GM12878 (cell line): ENCODE measurements around the gene NLGN1. TPM values are rescaled to one million over a fixed set of nuclear protein-coding genes. Genes with fewer than 3 reads are reported as not detected.

Experiments used
- ATAC-seq: fragments of 200-7000 bp; cut with Tn5 transposase; 3 replicates; pipeline ENCODE4 v1.9.1; 2020; ENCODE audit warnings: mild to moderate bottlenecking, moderate library complexity
- BruUV-seq: library from RNA; stranded (reverse); fragments of 400-500 nt; replicated peaks from 2 replicates; lab custom pipeline; 2021; lab: Mats Ljungman, UMichigan
- CTCF ChIA-PET: fragments of 300-600 bp; sonication (Branson Sonifier 250); formaldehyde crosslinking; extraction: SDS; loops from one replicate; lab custom pipeline; 2021; ENCODE audit warnings: inconsistent platforms; lab: Yijun Ruan, JAX
- POLR2A ChIA-PET: fragments of 350-600 bp; formaldehyde crosslinking; extraction: SDS; loops from one replicate; lab custom pipeline; 2021; ENCODE audit warnings: inconsistent platforms; lab: Charles Lee
- RAD21 ChIA-PET: fragments of 300-600 bp; sonication (Branson Sonifier 250); formaldehyde crosslinking; loops from one replicate; lab custom pipeline; 2023; ENCODE audit warnings: antibody characterized with exemption; ENCODE audit not compliant: unreplicated experiment; lab: Charles Lee
- SMC1A ChIA-PET: fragments of 300-600 bp; sonication (Branson Sonifier 250); formaldehyde crosslinking; loops from one replicate; lab custom pipeline; 2023; ENCODE audit not compliant: unreplicated experiment, uncharacterized antibody; lab: Charles Lee
- DNase-seq: peaks from one replicate; pipeline ENCODE4 v3.0.0-alpha.2; 2011; ENCODE audit warnings: low read depth, low spot score
- FAIRE-seq: peaks from 3 replicates; lab custom pipeline; 2011; peaks lifted over from hg19 to GRCh38; lab: Jason Lieb, UNC
- H2AFZ ChIP-seq: 2 replicates; pipeline ENCODE4 v1.6.0; 2011; ENCODE audit warnings: low read depth, low read length, control low read depth; ENCODE audit not compliant: control insufficient read depth
- H3K27ac ChIP-seq: 2 replicates; pipeline ENCODE4 v1.5.1; 2011; ENCODE audit warnings: control low read depth; ENCODE audit not compliant: control insufficient read depth, insufficient read depth
- H3K27me3 ChIP-seq, 2 experiments: replicated peaks in 1 of 2; 2 replicates each; pipeline versions ENCODE4 v1.6.0 to v1.6.1; 2011; ENCODE audit warnings: low read length in 1 of 2; ENCODE audit not compliant: control insufficient read depth in 2 of 2, insufficient read depth in 2 of 2
- H3K36me3 ChIP-seq, 2 experiments: 2 replicates each; pipeline ENCODE4 v1.5.1; 2011; ENCODE audit warnings: low read length in 1 of 2; ENCODE audit not compliant: control insufficient read depth in 2 of 2, insufficient read depth in 2 of 2
- H3K4me1 ChIP-seq: 2 replicates; pipeline ENCODE4 v1.6.1; 2011; ENCODE audit warnings: mild to moderate bottlenecking, low read length, moderate library complexity, mixed read lengths; ENCODE audit not compliant: control insufficient read depth, insufficient read depth
- H3K4me2 ChIP-seq: 2 replicates; pipeline ENCODE4 v1.6.0; 2011; ENCODE audit warnings: control low read depth; ENCODE audit not compliant: control insufficient read depth, insufficient read depth
- H3K4me3 ChIP-seq: fragments of 200-600 bp; sonication (generic); 2 replicates; pipeline ENCODE4 v1.5.1; 2016
- H3K79me2 ChIP-seq: 2 replicates; pipeline ENCODE4 v1.6.0; 2011; ENCODE audit warnings: low read length; ENCODE audit not compliant: control insufficient read depth, insufficient read depth
- H3K9ac ChIP-seq: 2 replicates; pipeline ENCODE4 v1.8.0; 2011; ENCODE audit warnings: low read length, control low read depth, mixed read lengths; ENCODE audit not compliant: control insufficient read depth, insufficient read depth
- H3K9me3 ChIP-seq: replicated peaks from 3 replicates; pipeline ENCODE4 v1.5.1; 2011; ENCODE audit warnings: mild to moderate bottlenecking, low read length; ENCODE audit not compliant: control insufficient read depth, insufficient read depth
- H4K20me1 ChIP-seq: 2 replicates; pipeline ENCODE4 v1.6.0; 2011; ENCODE audit not compliant: control insufficient read depth, insufficient read depth
- EED ChIP-seq: sonication (generic); IDR thresholded peaks from 2 replicates; pipeline ENCODE4 v1.6.1; 2016; ENCODE audit warnings: antibody characterized with exemption, low read depth
- HCFC1 ChIP-seq: fragments of 150-350 bp; IDR thresholded peaks from 2 replicates; pipeline ENCODE4 v1.6.1; 2014; ENCODE audit warnings: low read length
- IRF3 ChIP-seq: fragments of 450-650 bp; IDR thresholded peaks from 2 replicates; pipeline ENCODE4 v1.6.1; 2014; ENCODE audit warnings: mild to moderate bottlenecking
- MEF2B ChIP-seq: fragments of 450-650 bp; IDR thresholded peaks from 2 replicates; pipeline ENCODE4 v1.6.1; 2018; ENCODE audit warnings: mild to moderate bottlenecking, moderate library complexity; ENCODE audit not compliant: partially characterized antibody, poor library complexity, severe bottlenecking
- MLLT1 ChIP-seq: fragments of 450-650 bp; IDR thresholded peaks from 2 replicates; pipeline ENCODE4 v1.6.1; 2016; ENCODE audit warnings: mild to moderate bottlenecking
- NFIC ChIP-seq: IDR thresholded peaks from 2 replicates; pipeline ENCODE4 v1.6.1; 2012; ENCODE audit warnings: low read depth, mild to moderate bottlenecking, inconsistent platforms, low read length, moderate library complexity
- NFYA ChIP-seq: IDR thresholded peaks from 2 replicates; pipeline ENCODE4 v1.6.1; 2011; ENCODE audit warnings: low read depth, mild to moderate bottlenecking, low read length, improper control_type of control experiment, borderline replicate concordance
- RB1 ChIP-seq: fragments of 450-650 bp; formaldehyde crosslinking; IDR thresholded peaks from 2 replicates; pipeline ENCODE4 v1.6.1; 2017; ENCODE audit warnings: mild to moderate bottlenecking, borderline replicate concordance
- RCOR1 ChIP-seq: conservative IDR thresholded peaks from 2 replicates; pipeline ENCODE4 v1.6.1; 2012; ENCODE audit warnings: low read depth, low read length, improper control_type of control experiment
- RELA ChIP-seq: fragments of 450-650 bp; IDR thresholded peaks from 2 replicates; pipeline ENCODE4 v1.8.0; 2014; ENCODE audit warnings: borderline replicate concordance; ENCODE audit not compliant: partially characterized antibody
- SIX5 ChIP-seq: IDR thresholded peaks from 2 replicates; pipeline ENCODE4 v1.6.1; 2011; ENCODE audit warnings: mild to moderate bottlenecking, low read depth, low read length, moderate library complexity; ENCODE audit not compliant: severe bottlenecking
- SMAD1 ChIP-seq: fragments of 450-650 bp; IDR thresholded peaks from 2 replicates; pipeline ENCODE4 v1.6.1; 2018; ENCODE audit warnings: mild to moderate bottlenecking, low read depth; ENCODE audit not compliant: partially characterized antibody
- SUZ12 ChIP-seq: fragments of 200-600 bp; sonication (generic); IDR thresholded peaks from one replicate; pipeline ENCODE4 v1.6.1; 2018; ENCODE audit warnings: antibody characterized with exemption, mild to moderate bottlenecking; ENCODE audit not compliant: unreplicated experiment
- TBL1XR1 ChIP-seq: IDR thresholded peaks from 2 replicates; pipeline ENCODE4 v1.6.1; 2012; ENCODE audit warnings: low read depth, low read length, improper control_type of control experiment
- WGBS: methylation state at CpG from one replicate; pipeline ENCODE4 v1.1.6; 2016; ENCODE audit warnings: low lambda C conversion rate; ENCODE audit not compliant: insufficient replicate concordance, insufficient coverage; ENCODE audit errors: missing lambda C conversion rate; 5-methylcytosine and 5-hydroxymethylcytosine counted together
- in situ Hi-C: fragments of 300-500 bp; cut with MboI; formaldehyde crosslinking; loops from 9 replicates; pipeline ENCODE4 v1.14.3; 2018; ENCODE audit warnings: mixed read lengths
- intact Hi-C: fragments of 100-400 bp; cut with micrococcal nuclease; formaldehyde crosslinking; loops from one replicate; pipeline ENCODE4 v1.14.2; 2022; ENCODE audit not compliant: unreplicated experiment
- polyA plus RNA-seq, 11 experiments: library from polyadenylated mRNA; depleted of rRNA in 4 of 11; unstranded in 6 of 11; stranded (reverse) in 5 of 11; fragments of >200 nt; fragmentation: Nextera tagmentation in 4 of 11; fragmentation: Illumina TruSeq in 1 of 11; extraction: Ambion mirVana in 4 of 11; extraction: Trizol in 1 of 11; gene quantifications; 1 replicate in 1 of 11; 2 replicates in 10 of 11; pipeline versions ENCODE4 v1.2.1 to v1.2.3, GENCODE V29; 2011 to 2016; ENCODE audit warnings: inconsistent platforms in 2 of 11, missing spikeins in 2 of 11, low read depth in 1 of 11
- total RNA-seq, 4 experiments: library from RNA; depleted of rRNA in 3 of 4; stranded (reverse); fragments of >200 nt in 3 of 4; fragmentation: Illumina TruSeq in 1 of 4; extraction: Trizol in 1 of 4; gene quantifications; 2 replicates each; pipeline versions ENCODE4 v1.2.1 to v1.2.3, GENCODE V29; 2013 to 2021
- TF ChIP-seq, protein P1 (sequence below): fragments of 450-650 bp; conservative IDR thresholded peaks from 2 replicates; pipeline ENCODE4 v1.6.1; 2017; ENCODE audit warnings: mild to moderate bottlenecking, moderate library complexity
- TF ChIP-seq, protein P2 (sequence below): fragments of 450-650 bp; IDR thresholded peaks from 2 replicates; pipeline ENCODE4 v1.6.1; 2018; ENCODE audit warnings: borderline replicate concordance, mild to moderate bottlenecking; ENCODE audit not compliant: partially characterized antibody
- TF ChIP-seq, protein P3 (sequence below): IDR thresholded peaks from 2 replicates; pipeline ENCODE4 v1.6.1; 2012; ENCODE audit warnings: low read length, inconsistent platforms

NLGN1 gene
- total and polyA plus RNA-seq, 10 of the 15 experiments (the other 5 are each of a cell fraction or from before 2014, with no cell fraction given): not detected

DNA sequence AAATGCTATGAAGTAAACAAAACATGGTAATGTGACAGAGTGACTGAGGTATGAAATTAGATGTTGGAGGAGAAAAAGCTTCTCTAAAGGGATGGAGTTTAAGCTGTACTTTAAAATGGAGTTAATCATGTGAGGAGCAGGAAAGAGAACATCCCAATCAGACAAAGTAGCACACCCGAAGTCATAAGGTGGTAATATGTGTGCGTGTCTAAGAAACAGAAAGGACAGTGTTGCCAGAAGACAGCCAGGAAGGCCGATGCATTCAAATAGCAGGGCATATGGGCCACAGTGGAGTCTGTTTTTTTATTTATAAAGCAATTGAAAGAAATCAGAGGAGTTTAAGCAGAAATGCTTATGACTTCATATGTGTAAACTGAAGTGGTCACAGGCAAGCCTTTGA lies 376.3 kb downstream of the NLGN1 start:
- Histone ChIP-seq H3K79me2 (no peaks in the 10 kb centered on the region), H3K27me3 (no peaks in the 10 kb centered on the region), H3K4me3 (no peak overlapping the region), H4K20me1 (no peaks in the 10 kb centered on the region), H3K36me3 (no peaks in the 10 kb centered on the region), H3K27ac (no peak overlapping the region), H3K4me2 (no peak overlapping the region), H3K9ac (no peak overlapping the region), H2AFZ (no peak overlapping the region), H3K9me3 (no peaks in the 10 kb centered on the region), H3K4me1 (no peaks in the 10 kb centered on the region)
- in situ Hi-C loops (no loop called here), intact Hi-C loops (no loop called here)
- ChIA-PET SMC1A (no interaction called here), RAD21 (no interaction called here), POLR2A (no interaction called here), CTCF (no interaction called here)
- DNase-seq (no peak), ATAC-seq (no peak), FAIRE-seq (no peak)
- BruUV-seq: no TSS peak
- TF ChIP-seq SIX5 (no peak), NFIC (no peak), NFYA (no peak), SUZ12 (no peak), MEF2B (no peak), SMAD1 (no peak), TBL1XR1 (no peak), MLLT1 (no peak), RELA (no peak), RCOR1 (no peak), IRF3 (no peak), HCFC1 (no peak), RB1 (no peak), EED (no peak)
- TF ChIP-seq, protein P1, sequence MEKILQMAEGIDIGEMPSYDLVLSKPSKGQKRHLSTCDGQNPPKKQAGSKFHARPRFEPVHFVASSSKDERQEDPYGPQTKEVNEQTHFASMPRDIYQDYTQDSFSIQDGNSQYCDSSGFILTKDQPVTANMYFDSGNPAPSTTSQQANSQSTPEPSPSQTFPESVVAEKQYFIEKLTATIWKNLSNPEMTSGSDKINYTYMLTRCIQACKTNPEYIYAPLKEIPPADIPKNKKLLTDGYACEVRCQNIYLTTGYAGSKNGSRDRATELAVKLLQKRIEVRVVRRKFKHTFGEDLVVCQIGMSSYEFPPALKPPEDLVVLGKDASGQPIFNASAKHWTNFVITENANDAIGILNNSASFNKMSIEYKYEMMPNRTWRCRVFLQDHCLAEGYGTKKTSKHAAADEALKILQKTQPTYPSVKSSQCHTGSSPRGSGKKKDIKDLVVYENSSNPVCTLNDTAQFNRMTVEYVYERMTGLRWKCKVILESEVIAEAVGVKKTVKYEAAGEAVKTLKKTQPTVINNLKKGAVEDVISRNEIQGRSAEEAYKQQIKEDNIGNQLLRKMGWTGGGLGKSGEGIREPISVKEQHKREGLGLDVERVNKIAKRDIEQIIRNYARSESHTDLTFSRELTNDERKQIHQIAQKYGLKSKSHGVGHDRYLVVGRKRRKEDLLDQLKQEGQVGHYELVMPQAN: no peak
- TF ChIP-seq, protein P2, sequence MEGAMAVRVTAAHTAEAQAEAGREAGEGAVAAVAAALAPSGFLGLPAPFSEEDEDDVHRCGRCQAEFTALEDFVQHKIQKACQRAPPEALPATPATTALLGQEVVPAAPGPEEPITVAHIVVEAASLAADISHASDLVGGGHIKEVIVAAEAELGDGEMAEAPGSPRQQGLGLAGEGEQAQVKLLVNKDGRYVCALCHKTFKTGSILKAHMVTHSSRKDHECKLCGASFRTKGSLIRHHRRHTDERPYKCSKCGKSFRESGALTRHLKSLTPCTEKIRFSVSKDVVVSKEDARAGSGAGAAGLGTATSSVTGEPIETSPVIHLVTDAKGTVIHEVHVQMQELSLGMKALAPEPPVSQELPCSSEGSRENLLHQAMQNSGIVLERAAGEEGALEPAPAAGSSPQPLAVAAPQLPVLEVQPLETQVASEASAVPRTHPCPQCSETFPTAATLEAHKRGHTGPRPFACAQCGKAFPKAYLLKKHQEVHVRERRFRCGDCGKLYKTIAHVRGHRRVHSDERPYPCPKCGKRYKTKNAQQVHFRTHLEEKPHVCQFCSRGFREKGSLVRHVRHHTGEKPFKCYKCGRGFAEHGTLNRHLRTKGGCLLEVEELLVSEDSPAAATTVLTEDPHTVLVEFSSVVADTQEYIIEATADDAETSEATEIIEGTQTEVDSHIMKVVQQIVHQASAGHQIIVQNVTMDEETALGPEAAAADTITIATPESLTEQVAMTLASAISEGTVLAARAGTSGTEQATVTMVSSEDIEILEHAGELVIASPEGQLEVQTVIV: no peak
- TF ChIP-seq, protein P3, sequence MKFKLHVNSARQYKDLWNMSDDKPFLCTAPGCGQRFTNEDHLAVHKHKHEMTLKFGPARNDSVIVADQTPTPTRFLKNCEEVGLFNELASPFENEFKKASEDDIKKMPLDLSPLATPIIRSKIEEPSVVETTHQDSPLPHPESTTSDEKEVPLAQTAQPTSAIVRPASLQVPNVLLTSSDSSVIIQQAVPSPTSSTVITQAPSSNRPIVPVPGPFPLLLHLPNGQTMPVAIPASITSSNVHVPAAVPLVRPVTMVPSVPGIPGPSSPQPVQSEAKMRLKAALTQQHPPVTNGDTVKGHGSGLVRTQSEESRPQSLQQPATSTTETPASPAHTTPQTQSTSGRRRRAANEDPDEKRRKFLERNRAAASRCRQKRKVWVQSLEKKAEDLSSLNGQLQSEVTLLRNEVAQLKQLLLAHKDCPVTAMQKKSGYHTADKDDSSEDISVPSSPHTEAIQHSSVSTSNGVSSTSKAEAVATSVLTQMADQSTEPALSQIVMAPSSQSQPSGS: no peak
- WGBS: 26% methylated on average over 3 of the region's 3 CpGs
